OCI-LY3 (cell line): ENCODE measurements around the gene DNASE1L3.
A peak's percentile ranks its signal among the peaks of the same experiment; 100 is the strongest.

ENCODE experiments used
- H2AFZ ChIP-seq: fragments of 200-600, 300-600 bp; shearing (Covaris generic); 2 replicates; pipeline ENCODE4 v1.6.0; 2014; ENCODE audit warnings: antibody characterized with exemption, low read depth, low read length
- H3K27ac ChIP-seq: fragments of 200-600, 300-600 bp; sonication (generic); 2 replicates; pipeline ENCODE4 v1.5.1; 2014; ENCODE audit warnings: mild to moderate bottlenecking, low read length, moderate library complexity, mixed read lengths
- H3K27me3 ChIP-seq: fragments of 200-600, 300-600 bp; sonication (generic); 2 replicates; pipeline ENCODE4 v1.6.1; 2014; ENCODE audit warnings: low read depth, low read length, mixed read lengths
- H3K36me3 ChIP-seq: fragments of 200-600, 300-600 bp; sonication (generic); replicated peaks from 2 replicates; pipeline ENCODE3; 2014; ENCODE audit warnings: low read depth, low read length, mixed read lengths
- H3K4me1 ChIP-seq: fragments of 300-600, 200-600 bp; sonication (generic); 2 replicates; pipeline ENCODE4 v1.6.1; 2014; ENCODE audit warnings: low read length, mixed read lengths
- H3K4me2 ChIP-seq: fragments of 200-600, 300-600 bp; sonication (generic); 2 replicates; pipeline ENCODE4 v1.6.1; 2014; ENCODE audit warnings: low read length, mixed read lengths
- H3K4me3 ChIP-seq: fragments of 300-600, 200-600 bp; sonication (generic); 2 replicates; pipeline ENCODE4 v1.5.1; 2014; ENCODE audit warnings: antibody characterized with exemption, mild to moderate bottlenecking, low read length, moderate library complexity
- H3K79me2 ChIP-seq: fragments of 300-600, 200-600 bp; shearing (Covaris generic); 2 replicates; pipeline ENCODE4 v1.6.1; 2014; ENCODE audit warnings: mild to moderate bottlenecking, low read length, mixed read lengths
- H3K9ac ChIP-seq: fragments of 300-600, 200-600 bp; shearing (Covaris generic); 2 replicates; pipeline ENCODE4 v1.6.0; 2014; ENCODE audit warnings: mild to moderate bottlenecking, low read length, moderate library complexity
- H3K9me3 ChIP-seq: fragments of 200-600, 300-600 bp; shearing (Covaris generic); 2 replicates; pipeline ENCODE4 v1.6.1; 2014; ENCODE audit warnings: low read length, mixed read lengths; ENCODE audit not compliant: insufficient read depth
- H4K20me1 ChIP-seq: fragments of 200-600, 300-600 bp; sonication (generic); 2 replicates; pipeline ENCODE4 v1.6.1; 2016; ENCODE audit warnings: low read length, mixed read lengths; ENCODE audit not compliant: insufficient read depth
- EZH2phosphoT487 ChIP-seq: fragments of 200-600 bp; shearing (Covaris generic); IDR thresholded peaks from 2 replicates; pipeline ENCODE4 v1.6.1; 2018; ENCODE audit warnings: antibody characterized with exemption, mixed run types, low read depth
- TF ChIP-seq, protein P1 (sequence below): fragments of 200-600, 300-600 bp; sonication (generic); IDR thresholded peaks from 2 replicates; pipeline ENCODE4 v1.5.1; 2014; ENCODE audit warnings: antibody characterized with exemption, low read length, low read depth

DNASE1L3 gene

GRCh38 chr3:58237238-58237940 lies 26.6 kb upstream of the DNASE1L3 start, which contains the start of gene ABHD6:
Gene ABHD6 (plus strand): TSS chr3:58237792. CDS start chr3:58256587, 18,795 bp downstream.
- Histone ChIP-seq H2AFZ (peak within 1 kb of the TSS; percentile 97), H4K20me1 (peaks cover 8% of the 10 kb centered on the region; the same call in 1 of the 2 replicates), H3K27ac (peak within 1 kb of the TSS; percentile 60), H3K4me3 (peak within 1 kb of the TSS; percentile 90), H3K4me1 (peaks cover 21% of the 10 kb centered on the region), H3K9me3 (no peaks in the 10 kb centered on the region), H3K4me2 (peak within 1 kb of the TSS; percentile 96), H3K36me3 (no peaks in the 10 kb centered on the region), H3K79me2 (peaks cover 27% of the 10 kb centered on the region), H3K9ac (peak within 1 kb of the TSS; percentile 79), H3K27me3 (0 out of 2 replicates have a peak, but pooled peaks cover 3% of the 10 kb centered on the region)
- TF ChIP-seq, protein P1, sequence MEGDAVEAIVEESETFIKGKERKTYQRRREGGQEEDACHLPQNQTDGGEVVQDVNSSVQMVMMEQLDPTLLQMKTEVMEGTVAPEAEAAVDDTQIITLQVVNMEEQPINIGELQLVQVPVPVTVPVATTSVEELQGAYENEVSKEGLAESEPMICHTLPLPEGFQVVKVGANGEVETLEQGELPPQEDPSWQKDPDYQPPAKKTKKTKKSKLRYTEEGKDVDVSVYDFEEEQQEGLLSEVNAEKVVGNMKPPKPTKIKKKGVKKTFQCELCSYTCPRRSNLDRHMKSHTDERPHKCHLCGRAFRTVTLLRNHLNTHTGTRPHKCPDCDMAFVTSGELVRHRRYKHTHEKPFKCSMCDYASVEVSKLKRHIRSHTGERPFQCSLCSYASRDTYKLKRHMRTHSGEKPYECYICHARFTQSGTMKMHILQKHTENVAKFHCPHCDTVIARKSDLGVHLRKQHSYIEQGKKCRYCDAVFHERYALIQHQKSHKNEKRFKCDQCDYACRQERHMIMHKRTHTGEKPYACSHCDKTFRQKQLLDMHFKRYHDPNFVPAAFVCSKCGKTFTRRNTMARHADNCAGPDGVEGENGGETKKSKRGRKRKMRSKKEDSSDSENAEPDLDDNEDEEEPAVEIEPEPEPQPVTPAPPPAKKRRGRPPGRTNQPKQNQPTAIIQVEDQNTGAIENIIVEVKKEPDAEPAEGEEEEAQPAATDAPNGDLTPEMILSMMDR: peak; percentile 67
- no peak for TF ChIP-seq EZH2phosphoT487

DNA sequence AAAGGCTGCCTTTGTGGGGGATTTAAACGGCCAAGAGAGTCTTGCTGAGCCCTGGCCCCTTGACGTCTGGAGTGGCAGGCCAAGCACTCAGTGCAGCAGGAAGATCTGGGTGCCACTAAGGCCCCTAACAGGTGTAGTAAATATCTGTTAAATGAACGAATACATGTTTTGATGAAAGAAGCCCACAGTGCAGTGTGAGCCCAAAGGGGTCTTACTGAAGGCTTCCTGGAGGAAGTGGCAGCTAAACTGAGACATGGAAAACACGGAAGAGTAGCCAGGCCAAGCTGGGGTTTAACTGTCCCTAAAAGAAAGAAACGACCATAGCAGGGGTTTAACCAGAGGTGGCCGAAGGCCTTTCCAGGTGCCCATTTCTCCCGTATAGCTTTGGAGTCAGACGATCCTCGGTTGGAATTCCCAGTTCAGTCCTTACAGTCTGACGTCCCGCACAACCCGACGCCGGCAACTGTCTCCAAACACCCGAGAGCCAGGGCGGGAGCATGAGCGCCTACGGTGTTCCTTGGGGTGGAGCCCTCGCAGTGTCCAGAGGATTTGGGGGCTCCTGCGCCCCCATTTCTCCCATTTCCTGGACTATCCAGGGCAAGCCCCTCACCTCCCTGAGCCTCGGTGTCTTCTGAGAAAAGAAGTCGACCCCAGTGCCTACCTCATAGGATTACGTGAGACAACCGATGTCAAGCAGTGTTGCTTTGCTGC lies 25.9 kb upstream of the DNASE1L3 start:
- Histone ChIP-seq H3K4me3 (peak overlapping the region; percentile 90), H3K27ac (peak overlapping the region; percentile 17; the same call in 1 of the 2 replicates), H3K79me2 (peaks cover 26% of the 10 kb centered on the region), H3K9ac (peak overlapping the region; percentile 79), H3K4me2 (peak overlapping the region; percentile 95), H2AFZ (peak overlapping the region; percentile 97), H4K20me1 (peaks cover 1% of the 10 kb centered on the region; the same call in 1 of the 2 replicates), H3K27me3 (0 out of 2 replicates have a peak, but pooled peaks cover 5% of the 10 kb centered on the region), H3K4me1 (peaks cover 27% of the 10 kb centered on the region), H3K36me3 (no peaks in the 10 kb centered on the region), H3K9me3 (no peaks in the 10 kb centered on the region)
- TF ChIP-seq, protein P1: no peak
- TF ChIP-seq EZH2phosphoT487: no peak

GRCh38 chr3:58235970-58236369 lies 25.2 kb upstream of the DNASE1L3 start:
- H3K27ac ChIP-seq: no peak overlapping the region
- H3K9ac ChIP-seq: no peak overlapping the region
- no peak for TF ChIP-seq EZH2phosphoT487
- TF ChIP-seq, protein P1: no peak
- H4K20me1 ChIP-seq: no peaks in the 10 kb centered on the region
- peaks cover 18% of the 10 kb centered on the region for H3K79me2 ChIP-seq
- no peaks in the 10 kb centered on the region for H3K9me3 ChIP-seq
- H3K4me3 ChIP-seq: no peak overlapping the region
- no peaks in the 10 kb centered on the region for H3K36me3 ChIP-seq
- peaks cover 27% of the 10 kb centered on the region for H3K4me1 ChIP-seq
- H3K4me2 ChIP-seq: no peak overlapping the region; the same call in 1 of the 2 replicates
- 0 out of 2 replicates have a peak, but pooled peaks cover 6% of the 10 kb centered on the region for H3K27me3 ChIP-seq
- H2AFZ ChIP-seq: no peak overlapping the region

DNA sequence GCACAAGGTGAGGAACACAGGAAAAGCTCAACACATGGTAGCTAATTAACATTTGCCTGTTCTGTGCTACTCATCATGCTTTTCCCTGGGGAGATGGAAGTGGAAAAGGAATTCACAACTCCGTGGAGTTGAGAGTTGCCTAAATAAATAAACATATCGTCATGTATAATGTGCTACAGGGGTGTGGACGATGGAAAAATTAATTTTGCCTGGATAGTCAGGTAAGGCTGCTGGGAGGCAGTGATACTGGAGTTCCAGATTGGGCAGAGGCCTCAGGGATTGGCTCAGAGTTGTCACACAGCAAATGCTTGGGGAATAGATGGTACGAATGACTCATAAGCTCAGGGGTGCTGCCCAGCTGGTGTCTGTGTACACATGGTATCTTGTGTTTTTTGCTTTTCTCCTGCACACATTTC lies 23.8 kb upstream of the DNASE1L3 start:
- Histone ChIP-seq H3K9me3 (no peaks in the 10 kb centered on the region), H3K36me3 (no peaks in the 10 kb centered on the region), H3K4me1 (peaks cover 31% of the 10 kb centered on the region), H3K9ac (no peak overlapping the region), H2AFZ (no peak overlapping the region), H3K79me2 (peaks cover 13% of the 10 kb centered on the region), H3K4me3 (no peak overlapping the region), H4K20me1 (no peaks in the 10 kb centered on the region), H3K4me2 (no peak overlapping the region), H3K27ac (no peak overlapping the region), H3K27me3 (0 out of 2 replicates have a peak, but pooled peaks cover 6% of the 10 kb centered on the region)
- TF ChIP-seq, protein P1: no peak
- no peak for TF ChIP-seq EZH2phosphoT487
